K562 (cell line): Measurements from ENCODE around the gene CUL1. TPM values are rescaled to one million over a fixed set of nuclear protein-coding genes. Genes with fewer than 3 reads are reported as not detected.

Source experiments
- ATAC-seq: fragments of 200-7000 bp; cut with Tn5 transposase; 3 replicates; pipeline ENCODE4 v1.9.1; 2020; ENCODE audit warnings: moderate library complexity
- BruUV-seq: library from RNA; stranded (reverse); fragments of 400-500 nt; replicated peaks from 2 replicates; lab custom pipeline; 2021; lab: Mats Ljungman, UMichigan
- CTCF ChIA-PET: fragments of 300-600 bp; formaldehyde crosslinking; extraction: SDS; loops from one replicate; lab custom pipeline; 2021; ENCODE audit warnings: low intra/inter-chr PET ratio; lab: Yijun Ruan, JAX
- POLR2A ChIA-PET: fragments of 300-600, 350-650 bp; sonication (Branson Sonifier 250); formaldehyde crosslinking; extraction: SDS; loops from one replicate; lab custom pipeline; 2021; ENCODE audit warnings: antibody characterized with exemption, inconsistent platforms; lab: Yijun Ruan, JAX
- DNase-seq, 4 experiments: peaks; one replicate each; pipeline versions ENCODE4 v3.0.0 to v3.0.0-alpha.2; 2011 to 2018; ENCODE audit warnings: low spot score in 3 of 4, mixed read lengths in 3 of 4; ENCODE audit errors: extremely low read depth in 1 of 4
- FAIRE-seq: peaks from 2 replicates; lab custom pipeline; 2011; peaks lifted over from hg19 to GRCh38; lab: Jason Lieb, UNC
- H2AFZ ChIP-seq: 2 replicates; pipeline ENCODE4 v1.6.0; 2011; ENCODE audit warnings: low read depth, low read length, control low read depth, inconsistent platforms
- H3K27ac ChIP-seq: fragments of 200-600 bp; 3 replicates; pipeline ENCODE4 v1.8.0; 2011; ENCODE audit warnings: low read depth, mild to moderate bottlenecking, control low read depth, inconsistent platforms, low read length, moderate library complexity, mixed read lengths; ENCODE audit errors: extremely low read depth
- H3K27me3 ChIP-seq, 2 experiments: fragments of 300-600 bp in 1 of 2; 2 replicates in 1 of 2; 3 replicates in 1 of 2; pipeline versions ENCODE4 v1.6.0 to v1.8.0; 2011; ENCODE audit warnings: inconsistent platforms in 2 of 2, low read length in 2 of 2, mild to moderate bottlenecking in 1 of 2, mixed read lengths in 1 of 2, moderate library complexity in 1 of 2; ENCODE audit not compliant: control insufficient read depth in 2 of 2, insufficient read depth in 2 of 2
- H3K36me3 ChIP-seq: fragments of 300-600 bp; 3 replicates; pipeline ENCODE4 v1.8.0; 2011; ENCODE audit warnings: mild to moderate bottlenecking, low read length, inconsistent platforms; ENCODE audit not compliant: control insufficient read depth, insufficient read depth
- H3K4me1 ChIP-seq, 2 experiments: fragments of 200-600 bp in 1 of 2; replicated peaks in 1 of 2; 2 replicates in 1 of 2; 3 replicates in 1 of 2; pipeline versions ENCODE4 v1.5.1 to v1.8.0; 2011; ENCODE audit warnings: inconsistent platforms in 2 of 2, low read length in 2 of 2, mild to moderate bottlenecking in 1 of 2, mixed read lengths in 1 of 2, moderate library complexity in 1 of 2; ENCODE audit not compliant: control insufficient read depth in 2 of 2, insufficient read depth in 2 of 2
- H3K4me2 ChIP-seq: 2 replicates; pipeline ENCODE4 v1.6.1; 2011; ENCODE audit warnings: low read length, control low read depth, inconsistent platforms, mixed read lengths; ENCODE audit not compliant: insufficient read depth
- H3K4me3 ChIP-seq: fragments of 200-600 bp; sonication (generic), shearing (Covaris generic); 2 replicates; pipeline ENCODE4 v1.5.1; 2016; ENCODE audit warnings: control low read depth, inconsistent platforms
- H3K79me2 ChIP-seq: fragments of 200-600 bp; 3 replicates; pipeline ENCODE4 v1.8.0; 2011; ENCODE audit warnings: low read length, inconsistent platforms; ENCODE audit not compliant: control insufficient read depth, insufficient read depth
- H3K9ac ChIP-seq, 2 experiments: 2 replicates each; pipeline versions ENCODE4 v1.6.0 to v1.6.1; 2011; ENCODE audit warnings: low read depth in 2 of 2, low read length in 2 of 2, control low read depth in 1 of 2, inconsistent platforms in 1 of 2, mild to moderate bottlenecking in 1 of 2, mixed read lengths in 1 of 2; ENCODE audit not compliant: insufficient read depth in 1 of 2
- H3K9me1 ChIP-seq: one replicate; pipeline ENCODE4 v1.6.0; 2011; ENCODE audit warnings: inconsistent platforms, mild to moderate bottlenecking, low read length, moderate library complexity; ENCODE audit not compliant: control insufficient read depth, insufficient read depth
- H3K9me3 ChIP-seq: replicated peaks from 2 replicates; pipeline ENCODE4 v1.5.1; 2011; ENCODE audit warnings: low read depth, low read length, inconsistent platforms; ENCODE audit not compliant: control insufficient read depth, insufficient read depth
- H4K20me1 ChIP-seq: replicated peaks from 2 replicates; pipeline ENCODE4 v1.6.1; 2011; ENCODE audit warnings: low read length, inconsistent platforms, mixed read lengths; ENCODE audit not compliant: control insufficient read depth, insufficient read depth
- CEBPB ChIP-seq: fragments of 450-650 bp; IDR thresholded peaks from 2 replicates; pipeline ENCODE4 v1.6.1; 2016; ENCODE audit warnings: missing genetic modification characterization, missing compliant biosample characterization
- MLLT1 ChIP-seq, 2 experiments: fragments of 450-650 bp; IDR thresholded peaks; 2 replicates each; pipeline ENCODE4 v1.6.1; 2016
- NFIC ChIP-seq: fragments of 450-650 bp; IDR thresholded peaks from 2 replicates; pipeline ENCODE4 v1.6.1; 2017; ENCODE audit warnings: mild to moderate bottlenecking, inconsistent platforms
- PHF8 ChIP-seq: fragments of 200-600 bp; sonication (generic); IDR thresholded peaks from 2 replicates; pipeline ENCODE4 v1.6.1; 2012; ENCODE audit warnings: mixed run types, mild to moderate bottlenecking, inconsistent platforms, low read length, moderate library complexity, borderline replicate concordance
- TARDBP ChIP-seq: fragments of 450-650 bp; IDR thresholded peaks from 2 replicates; pipeline ENCODE4 v1.6.1; 2016
- TEAD1 ChIP-seq, 2 experiments: fragments of 450-650 bp in 1 of 2; sonication (generic) in 1 of 2; formaldehyde crosslinking; IDR thresholded peaks; 2 replicates each; pipeline versions ENCODE4 v1.4.0 to v1.8.0; 2020 to 2022; ENCODE audit warnings: mild to moderate bottlenecking in 2 of 2, missing genetic modification reagents in 1 of 2
- ZBTB33 ChIP-seq: sonication (generic); formaldehyde crosslinking; IDR thresholded peaks from 2 replicates; pipeline ENCODE4 v1.8.1; 2023; ENCODE audit warnings: mild to moderate bottlenecking, missing genetic modification reagents
- WGBS: fragments of 100-300 bp; shearing (Covaris generic); methylation state at CpG from one replicate; pipeline ENCODE4 v1.1.6; 2016; ENCODE audit warnings: low coverage, mixed read lengths; ENCODE audit not compliant: insufficient coverage; ENCODE audit errors: missing lambda C conversion rate; 5-methylcytosine and 5-hydroxymethylcytosine counted together
- in situ Hi-C: fragments of 300-500 bp; cut with MboI; formaldehyde crosslinking; loops from 4 replicates; pipeline ENCODE4 v1.15.0; 2018; ENCODE audit warnings: inconsistent platforms, mixed read lengths
- intact Hi-C: fragments of 100-400 bp; cut with micrococcal nuclease; formaldehyde crosslinking; loops from 2 replicates; pipeline ENCODE4 v1.14.2; 2022
- polyA plus RNA-seq, 8 experiments: library from polyadenylated mRNA; depleted of rRNA in 4 of 8; stranded (reverse) in 5 of 8; unstranded in 3 of 8; fragments of >200 nt; fragmentation: Nextera tagmentation in 2 of 8; fragmentation: Illumina TruSeq in 1 of 8; extraction: Ambion mirVana in 2 of 8; extraction: Trizol in 1 of 8; gene quantifications; 2 replicates each; pipeline versions ENCODE4 v1.2.1 to v1.2.3, GENCODE V29; 2011 to 2014; ENCODE audit warnings: inconsistent platforms in 1 of 8, missing spikeins in 1 of 8
- total RNA-seq, 7 experiments: library from RNA; depleted of rRNA in 6 of 7; stranded (reverse); fragments of >200 nt in 6 of 7; fragmentation: Illumina TruSeq in 2 of 7; extraction: Trizol in 2 of 7; gene quantifications; 2 replicates each; pipeline versions ENCODE4 v1.2.1 to v1.2.3, GENCODE V29; 2011 to 2021; ENCODE audit warnings: low replicate concordance in 1 of 7

The CUL1 gene
- total and polyA plus RNA-seq, 9 of the 15 experiments (the other 6 are each of a cell fraction or from before 2014, with no cell fraction given): 31.5 to 107 (median 96.5) TPM

- in situ Hi-C loops: no loop called here
- no peak for DNase-seq
- Histone ChIP-seq H3K27ac (no peak overlapping the region), H4K20me1 (peaks cover 75% of the 10 kb centered on the region), H3K9ac (peak overlapping the region in 1 of 2 experiments; percentile 71; a peak in 2 of 4 replicates), H3K79me2 (peaks cover 98% of the 10 kb centered on the region), H3K4me3 (no peak overlapping the region), H3K4me1 (peaks cover 19 to 35% of the 10 kb centered on the region in 2 experiments), H3K36me3 (no peaks in the 10 kb centered on the region), H2AFZ (no peak overlapping the region), H3K9me1 (peaks cover 26% of the 10 kb centered on the region), H3K27me3 (no peaks in the 10 kb centered on the region), H3K9me3 (no peaks in the 10 kb centered on the region), H3K4me2 (no peak overlapping the region)
- ChIA-PET CTCF (no interaction called here), POLR2A (interaction anchor here (1.7 to 4.0 kb wide), 5 partner anchors 8 to 19 kb away, joined by 6 to 44 read pairs (median 22); no protein-coding TSS in a partner anchor)
- no peak for FAIRE-seq
- ATAC-seq: peak; percentile 27
- BruUV-seq: no TSS peak
- intact Hi-C loops: no loop called here
- WGBS: 77% methylated on average over 7 of the region's 8 CpGs
- TF ChIP-seq CEBPB (peak; percentile 21; the same call in 1 of the 2 replicates), TARDBP (no peak), TEAD1 (CRISPR knock-in tag; IDR thresholded peaks at IDR 0.05) (no peak), NFIC (0 out of 2 replicates have a peak, but pooled peaks have one; percentile 8), ZBTB33 (CRISPR knock-in tag) (peak; percentile 98), PHF8 (peak; percentile 8; the same call in 1 of the 2 replicates), MLLT1 (IDR thresholded peaks at IDR 0.05) (no peak)
These were observed 23.9 kb downstream of the CUL1 start for GRCh38 chr7:148722340-148723165.
